H9 (cell line): ENCODE measurements around the gene TRERF1. TPM values are rescaled to one million over a fixed set of nuclear protein-coding genes. Genes with fewer than 3 reads are reported as not detected.

Experiments used
- DNase-seq: peaks from one replicate; pipeline ENCODE4 v3.0.0-alpha.2; 2017
- H2AFZ ChIP-seq: one replicate; pipeline ENCODE4 v1.6.1; 2013; ENCODE audit warnings: mild to moderate bottlenecking, low read length, control low read depth, moderate library complexity
- H2AK5ac ChIP-seq: 2 replicates; pipeline ENCODE4 v1.6.1; 2013; ENCODE audit warnings: low read length, control low read depth, mixed read lengths; ENCODE audit not compliant: insufficient read length
- H2BK120ac ChIP-seq: one replicate; pipeline ENCODE4 v1.6.1; 2013; ENCODE audit warnings: low read depth, mild to moderate bottlenecking, low read length, control low read depth, inconsistent platforms; ENCODE audit not compliant: poor library complexity, severe bottlenecking
- H2BK12ac ChIP-seq: 2 replicates; pipeline ENCODE4 v1.6.1; 2013; ENCODE audit warnings: low read length, control low read depth, mixed read lengths, low read depth; ENCODE audit not compliant: insufficient read length
- H2BK15ac ChIP-seq: 2 replicates; pipeline ENCODE4 v1.6.1; 2013; ENCODE audit warnings: low read depth, low read length, control low read depth
- H2BK20ac ChIP-seq: one replicate; pipeline ENCODE4 v1.6.1; 2013; ENCODE audit warnings: low read depth, mild to moderate bottlenecking, low read length, control low read depth, inconsistent platforms; ENCODE audit not compliant: poor library complexity, severe bottlenecking
- H2BK5ac ChIP-seq: 2 replicates; pipeline ENCODE4 v1.6.1; 2013; ENCODE audit warnings: low read length, control low read depth, mixed read lengths; ENCODE audit not compliant: insufficient read length
- H3K14ac ChIP-seq: 2 replicates; pipeline ENCODE4 v1.6.1; 2013; ENCODE audit warnings: low read length, control low read depth; ENCODE audit not compliant: insufficient read depth
- H3K18ac ChIP-seq: 2 replicates; pipeline ENCODE4 v1.6.1; 2013; ENCODE audit warnings: low read depth, mild to moderate bottlenecking, mixed read lengths, low read length, control low read depth; ENCODE audit not compliant: insufficient read length
- H3K23ac ChIP-seq: 2 replicates; pipeline ENCODE4 v1.6.1; 2013; ENCODE audit warnings: low read length, control low read depth, mixed read lengths, low read depth; ENCODE audit not compliant: insufficient read length
- H3K23me2 ChIP-seq: 2 replicates; pipeline ENCODE4 v1.6.1; 2013; ENCODE audit warnings: low read depth, mild to moderate bottlenecking, mixed read lengths, low read length, control low read depth; ENCODE audit not compliant: insufficient read length, poor library complexity, severe bottlenecking
- H3K27ac ChIP-seq: 2 replicates; pipeline ENCODE4 v1.5.1; 2013; ENCODE audit warnings: low read length, control low read depth, mixed read lengths, low read depth; ENCODE audit not compliant: insufficient read length
- H3K27me3 ChIP-seq: 2 replicates; pipeline ENCODE4 v1.6.1; 2013; ENCODE audit warnings: low read length, control low read depth, inconsistent platforms; ENCODE audit not compliant: insufficient read depth
- H3K4ac ChIP-seq: 2 replicates; pipeline ENCODE4 v1.6.1; 2013; ENCODE audit warnings: low read depth, mild to moderate bottlenecking, control low read depth, inconsistent platforms, low read length, moderate library complexity
- H3K4me1 ChIP-seq: 2 replicates; pipeline ENCODE4 v1.6.1; 2013; ENCODE audit warnings: low read length, control low read depth, inconsistent platforms; ENCODE audit not compliant: insufficient read depth
- H3K4me2 ChIP-seq: 2 replicates; pipeline ENCODE4 v1.6.1; 2013; ENCODE audit warnings: low read length, control low read depth, mixed read lengths; ENCODE audit not compliant: insufficient read length, insufficient read depth
- H3K56ac ChIP-seq: 2 replicates; pipeline ENCODE4 v1.6.1; 2013; ENCODE audit warnings: low read depth, mild to moderate bottlenecking, mixed read lengths, low read length, control low read depth; ENCODE audit not compliant: insufficient read length
- H3K79me1 ChIP-seq: 2 replicates; pipeline ENCODE4 v1.6.1; 2013; ENCODE audit warnings: low read depth, mild to moderate bottlenecking, moderate library complexity, low read length, control low read depth, inconsistent platforms; ENCODE audit not compliant: insufficient read depth, poor library complexity, severe bottlenecking
- H3K79me2 ChIP-seq: 2 replicates; pipeline ENCODE4 v1.6.1; 2013; ENCODE audit warnings: low read length, control low read depth, inconsistent platforms; ENCODE audit not compliant: insufficient read depth
- H3K9ac ChIP-seq: 2 replicates; pipeline ENCODE4 v1.6.1; 2013; ENCODE audit warnings: low read length, control low read depth, mixed read lengths; ENCODE audit not compliant: insufficient read length; ENCODE audit errors: extremely low read depth
- H3K9me3 ChIP-seq: one replicate; pipeline ENCODE4 v1.6.1; 2013; ENCODE audit warnings: low read depth, low read length, inconsistent platforms; ENCODE audit not compliant: control insufficient read depth
- H3T11ph ChIP-seq: one replicate; pipeline ENCODE4 v1.6.1; 2013; ENCODE audit warnings: mild to moderate bottlenecking, low read length, control low read depth, inconsistent platforms
- H4K20me1 ChIP-seq: one replicate; pipeline ENCODE4 v1.6.1; 2013; ENCODE audit not compliant: control insufficient read depth, insufficient read length, insufficient read depth
- H4K5ac ChIP-seq: 2 replicates; pipeline ENCODE4 v1.6.1; 2013; ENCODE audit warnings: low read depth, mild to moderate bottlenecking, mixed read lengths, low read length, control low read depth; ENCODE audit not compliant: insufficient read length
- H4K8ac ChIP-seq: replicated peaks from 2 replicates; pipeline ENCODE4 v1.6.1; 2013; ENCODE audit warnings: low read length, control low read depth, mixed read lengths, low read depth; ENCODE audit not compliant: insufficient read length
- H4K91ac ChIP-seq: 2 replicates; pipeline ENCODE4 v1.6.1; 2013; ENCODE audit warnings: low read depth, mild to moderate bottlenecking, moderate library complexity, mixed read lengths, low read length, control low read depth; ENCODE audit not compliant: insufficient read length
- H3K27ac Mint-ChIP-seq, 3 experiments: 2 replicates in 2 of 3; 3 replicates in 1 of 3; pipeline ENCODE4 v1.8.0; 2020 to 2021; ENCODE audit warnings: mixed read lengths in 3 of 3, mild to moderate bottlenecking in 1 of 3, moderate library complexity in 1 of 3
- H3K27me3 Mint-ChIP-seq: 2 replicates; pipeline ENCODE4 v1.8.0; 2021; ENCODE audit warnings: low read depth, mild to moderate bottlenecking, moderate library complexity, mixed read lengths
- H3K36me3 Mint-ChIP-seq, 3 experiments: 2 replicates in 2 of 3; 3 replicates in 1 of 3; pipeline ENCODE4 v1.8.0; 2020 to 2021; ENCODE audit warnings: low read depth in 3 of 3, mixed read lengths in 3 of 3; ENCODE audit not compliant: insufficient read depth in 1 of 3
- H3K4me1 Mint-ChIP-seq, 2 experiments: 2 replicates each; pipeline ENCODE4 v1.8.0; 2020; ENCODE audit warnings: mixed read lengths in 2 of 2
- H3K4me3 Mint-ChIP-seq, 2 experiments: 2 replicates in 1 of 2; 3 replicates in 1 of 2; pipeline ENCODE4 v1.8.0; 2020 to 2021; ENCODE audit warnings: mild to moderate bottlenecking in 2 of 2, mixed read lengths in 2 of 2, moderate library complexity in 1 of 2
- H3K9me3 Mint-ChIP-seq, 2 experiments: 2 replicates in 1 of 2; 3 replicates in 1 of 2; pipeline ENCODE4 v1.8.0; 2020; ENCODE audit warnings: mild to moderate bottlenecking in 2 of 2, mixed read lengths in 2 of 2, moderate library complexity in 1 of 2
- WGBS: extraction: QIAGEN DNeasy Blood & Tissue Kit; methylation state at CpG from one replicate; pipeline ENCODE4 v1.1.7; 2013; ENCODE audit warnings: missing lambda C conversion rate, low lambda C conversion rate, mixed read lengths; ENCODE audit not compliant: insufficient read length; ENCODE audit errors: extremely low coverage; 5-methylcytosine and 5-hydroxymethylcytosine counted together
- total RNA-seq: library from RNA; stranded (reverse); gene quantifications from 2 replicates; pipeline ENCODE4 v1.2.1, GENCODE V29; 2021
- TF ChIP-seq, protein P1 (sequence below): fragments of 200-600 bp; sonication (generic); conservative IDR thresholded peaks from 3 replicates; pipeline ENCODE4 v1.8.0; 2021; ENCODE audit warnings: antibody characterized with exemption, mild to moderate bottlenecking

The TRERF1 gene
- total RNA-seq, 1 experiment from 2014 or later = 19.7 TPM

GRCh38 chr6:42226645-42227143, 225.0 kb downstream of the TRERF1 start:
- Mint-ChIP-seq H3K27ac (peak overlapping the region; percentile 81 to 91 (median 87); a peak in 5 of 7 replicates), H3K27me3 (no peaks in the 10 kb centered on the region), H3K4me1 (peaks cover 0 to 5% of the 10 kb centered on the region in 2 experiments; a peak in 3 of 4 replicates), H3K9me3 (no peaks in the 10 kb centered on the region), H3K4me3 (no peak overlapping the region), H3K36me3 (peaks cover 3 to 25% (median 23%) of the 10 kb centered on the region in 3 experiments; a peak in 6 of 7 replicates)
- Histone ChIP-seq H3K4me1 (no peaks in the 10 kb centered on the region), H3K4me2 (no peak overlapping the region), H3K56ac (no peak overlapping the region), H3K79me2 (no peaks in the 10 kb centered on the region), H3K23ac (no peak overlapping the region), H2BK12ac (no peak overlapping the region), H4K8ac (no peak overlapping the region), H3K9ac (no peak overlapping the region), H4K20me1 (no peaks in the 10 kb centered on the region), H2BK15ac (no peak overlapping the region), H3K14ac (no peak overlapping the region), H2AFZ (no peak overlapping the region), H3K79me1 (no peaks in the 10 kb centered on the region), H3K4ac (no peak overlapping the region), H2BK5ac (no peak overlapping the region), H2AK5ac (no peak overlapping the region), H4K91ac (no peak overlapping the region), H4K5ac (no peak overlapping the region), H2BK20ac (no peak overlapping the region), H3K18ac (no peak overlapping the region), H3K27me3 (no peaks in the 10 kb centered on the region), H3K27ac (no peak overlapping the region), H3T11ph (no peak overlapping the region), H3K23me2 (no peaks in the 10 kb centered on the region), H3K9me3 (no peaks in the 10 kb centered on the region), H2BK120ac (no peak overlapping the region)
- WGBS = no CpG with 5 or more reads among the region's 8 CpGs
- TF ChIP-seq, protein P1, sequence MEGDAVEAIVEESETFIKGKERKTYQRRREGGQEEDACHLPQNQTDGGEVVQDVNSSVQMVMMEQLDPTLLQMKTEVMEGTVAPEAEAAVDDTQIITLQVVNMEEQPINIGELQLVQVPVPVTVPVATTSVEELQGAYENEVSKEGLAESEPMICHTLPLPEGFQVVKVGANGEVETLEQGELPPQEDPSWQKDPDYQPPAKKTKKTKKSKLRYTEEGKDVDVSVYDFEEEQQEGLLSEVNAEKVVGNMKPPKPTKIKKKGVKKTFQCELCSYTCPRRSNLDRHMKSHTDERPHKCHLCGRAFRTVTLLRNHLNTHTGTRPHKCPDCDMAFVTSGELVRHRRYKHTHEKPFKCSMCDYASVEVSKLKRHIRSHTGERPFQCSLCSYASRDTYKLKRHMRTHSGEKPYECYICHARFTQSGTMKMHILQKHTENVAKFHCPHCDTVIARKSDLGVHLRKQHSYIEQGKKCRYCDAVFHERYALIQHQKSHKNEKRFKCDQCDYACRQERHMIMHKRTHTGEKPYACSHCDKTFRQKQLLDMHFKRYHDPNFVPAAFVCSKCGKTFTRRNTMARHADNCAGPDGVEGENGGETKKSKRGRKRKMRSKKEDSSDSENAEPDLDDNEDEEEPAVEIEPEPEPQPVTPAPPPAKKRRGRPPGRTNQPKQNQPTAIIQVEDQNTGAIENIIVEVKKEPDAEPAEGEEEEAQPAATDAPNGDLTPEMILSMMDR = no peak
- DNase-seq = no peak
